Right lobe of liver (tissue), 6 donors: Measurements from ENCODE around the gene FSD2. TPM values are rescaled to one million over a fixed set of nuclear protein-coding genes. Genes with fewer than 3 reads are reported as not detected.

Experiments used
- ATAC-seq, 4 donors: fragments of 200-7000 bp; cut with Tn5 transposase; one replicate each; pipeline ENCODE4 v1.9.1; 2020; ENCODE audit warnings: mild to moderate bottlenecking in 4 of 4, moderate library complexity in 4 of 4
- DNase-seq, 3 donors: peaks; one replicate each; pipeline ENCODE4 v3.0.0-alpha.2; 2020
- H3K27ac ChIP-seq, 3 donors: fragments of 200-600 bp; one replicate each; pipeline ENCODE4 v1.8.0; 2022
- H3K27me3 ChIP-seq, 2 donors: fragments of 200-600 bp; one replicate each; pipeline ENCODE4 v1.8.0; 2022
- H3K36me3 ChIP-seq, 4 donors: fragments of 200-600 bp; sonication (generic) in 1 of 4; one replicate each; pipeline versions ENCODE4 v1.5.1 to v1.8.0; 2017 to 2022; ENCODE audit warnings: control low read depth in 1 of 4
- H3K4me1 ChIP-seq, 4 donors: fragments of 200-600 bp; sonication (generic) in 1 of 4; one replicate each; pipeline versions ENCODE4 v1.5.1 to v1.8.0; 2017 to 2022; ENCODE audit warnings: control low read depth in 1 of 4
- H3K4me3 ChIP-seq, 3 donors: fragments of 200-600 bp; one replicate each; pipeline ENCODE4 v1.8.0; 2022
- H3K9me3 ChIP-seq, 4 donors: fragments of 200-600 bp; sonication (generic) in 1 of 4; one replicate each; pipeline versions ENCODE4 v1.5.1 to v1.8.0; 2017 to 2022; ENCODE audit warnings: control low read depth in 1 of 4
- POLR2A ChIP-seq: fragments of 450-650 bp; IDR thresholded peaks from one replicate; pipeline ENCODE4 v1.6.1; 2017; ENCODE audit warnings: antibody characterized with exemption, mild to moderate bottlenecking
- WGBS: methylation state at CpG from one replicate; pipeline ENCODE4 v1.1.6; 2018; ENCODE audit warnings: low coverage, low lambda C conversion rate; ENCODE audit not compliant: insufficient coverage; ENCODE audit errors: missing lambda C conversion rate; 5-methylcytosine and 5-hydroxymethylcytosine counted together
- intact Hi-C, 2 donors: fragments of 100-400 bp; cut with DNase I; formaldehyde crosslinking; loops; one replicate each; pipeline versions ENCODE4 v1.11.2 to v1.14.1; 2022
- total RNA-seq, 6 experiments: library from RNA; depleted of rRNA in 2 of 6; stranded (reverse); fragments of >200 nt in 2 of 6; fragmentation: NEBNext Ultra II Directional in 3 of 6; extraction: Animal tissue kit (Norgen Biotek cat#: 25700) in 3 of 6; gene quantifications; one replicate each; pipeline versions ENCODE4 v1.1.0 to v1.2.4, GENCODE V29; 2016 to 2023
- TF ChIP-seq, protein P1 (sequence below), 4 donors: fragments of 200-600 bp in 3 of 4; fragments of 450-650 bp in 1 of 4; IDR thresholded peaks; one replicate each; pipeline versions ENCODE4 v1.5.1 to v1.8.0; 2016 to 2022; ENCODE audit warnings: antibody characterized with exemption in 4 of 4, mild to moderate bottlenecking in 2 of 4
- donor health status: DM: no; HTN: yes; CAD: no.
- donor health status: DM: no; HTN: no; CAD: no.
- donor health status: DM: no; HTN: no; CAD: no.
- donor health status: DM: no; HTN: yes; CAD: no.
- donor health status: DM: no; HTN: yes; CAD: no.

Gene FSD2
- total RNA-seq, 6 experiments from 2014 or later: not detected

DNA sequence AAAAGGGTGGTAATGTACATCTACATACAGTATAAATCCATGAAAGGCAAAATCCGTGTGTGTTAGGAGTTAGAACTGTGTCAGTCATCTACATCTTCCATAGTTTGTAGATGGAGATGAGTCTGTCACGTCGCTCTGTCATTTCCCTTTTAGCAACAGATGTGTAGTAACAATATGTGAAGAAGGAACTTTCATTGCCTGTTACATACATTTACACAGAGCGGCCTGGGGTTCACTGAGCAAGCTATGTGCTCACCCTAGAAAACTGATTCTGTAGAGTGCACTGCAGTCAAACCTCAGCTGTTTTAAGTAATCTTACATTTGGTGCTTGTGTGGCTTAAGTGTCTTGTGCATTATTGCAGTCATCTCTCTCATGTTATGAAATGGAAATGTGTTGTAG, 54.6 kb downstream of the FSD2 start:
- intact Hi-C loops: loop anchor here in 1 of 2 donors (10.0 kb wide), 1 partner anchor 253 kb away; no protein-coding TSS in a partner anchor
- H3K9me3 ChIP-seq: no peaks in the 10 kb centered on the region
- no peaks in the 10 kb centered on the region for H3K27me3 ChIP-seq
- peak overlapping the region; percentile 79 to 96 (median 87) for H3K4me3 ChIP-seq
- DNase-seq: no peak
- ATAC-seq: no peak
- H3K4me1 ChIP-seq: peaks cover 0 to 15% (median 3%) of the 10 kb centered on the region in 4 donors
- H3K27ac ChIP-seq: no peak overlapping the region
- TF ChIP-seq, protein P1, sequence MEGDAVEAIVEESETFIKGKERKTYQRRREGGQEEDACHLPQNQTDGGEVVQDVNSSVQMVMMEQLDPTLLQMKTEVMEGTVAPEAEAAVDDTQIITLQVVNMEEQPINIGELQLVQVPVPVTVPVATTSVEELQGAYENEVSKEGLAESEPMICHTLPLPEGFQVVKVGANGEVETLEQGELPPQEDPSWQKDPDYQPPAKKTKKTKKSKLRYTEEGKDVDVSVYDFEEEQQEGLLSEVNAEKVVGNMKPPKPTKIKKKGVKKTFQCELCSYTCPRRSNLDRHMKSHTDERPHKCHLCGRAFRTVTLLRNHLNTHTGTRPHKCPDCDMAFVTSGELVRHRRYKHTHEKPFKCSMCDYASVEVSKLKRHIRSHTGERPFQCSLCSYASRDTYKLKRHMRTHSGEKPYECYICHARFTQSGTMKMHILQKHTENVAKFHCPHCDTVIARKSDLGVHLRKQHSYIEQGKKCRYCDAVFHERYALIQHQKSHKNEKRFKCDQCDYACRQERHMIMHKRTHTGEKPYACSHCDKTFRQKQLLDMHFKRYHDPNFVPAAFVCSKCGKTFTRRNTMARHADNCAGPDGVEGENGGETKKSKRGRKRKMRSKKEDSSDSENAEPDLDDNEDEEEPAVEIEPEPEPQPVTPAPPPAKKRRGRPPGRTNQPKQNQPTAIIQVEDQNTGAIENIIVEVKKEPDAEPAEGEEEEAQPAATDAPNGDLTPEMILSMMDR (IDR thresholded peaks at IDR 0.05): no peak
- no peak for TF ChIP-seq POLR2A
- WGBS: 37% methylated on average over 3 of the region's 4 CpGs
- H3K36me3 ChIP-seq: peaks cover 0 to 21% (median 5%) of the 10 kb centered on the region in 4 donors

DNA sequence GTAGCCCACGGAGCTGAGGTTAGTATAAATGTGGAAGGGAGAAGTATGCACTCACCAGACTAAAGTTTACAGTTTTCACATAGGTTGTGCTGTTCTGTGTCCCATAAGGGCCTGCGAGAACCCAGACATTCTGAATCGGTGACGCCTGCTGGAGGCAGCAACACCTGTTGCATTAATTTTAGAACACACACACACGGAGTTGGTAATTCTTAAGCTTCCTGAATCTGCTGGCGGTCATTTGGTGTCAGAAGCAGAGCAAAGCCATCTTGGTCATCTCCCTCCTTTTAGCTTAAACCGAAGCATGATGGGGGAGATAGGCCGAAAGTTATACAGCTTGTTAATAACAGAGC, 55.1 kb downstream of the FSD2 start:
- peak overlapping the region; percentile 76 to 82 (median 81) for H3K27ac ChIP-seq
- H3K27me3 ChIP-seq: no peaks in the 10 kb centered on the region
- H3K9me3 ChIP-seq: no peaks in the 10 kb centered on the region
- peak overlapping the region; percentile 79 to 96 (median 87) for H3K4me3 ChIP-seq
- intact Hi-C loops: loop anchor here in 1 of 2 donors (10.0 kb wide), 1 partner anchor 254 kb away; no protein-coding TSS in a partner anchor
- DNase-seq (no peak), ATAC-seq (peak; percentile 4 to 28 (median 18))
- H3K4me1 ChIP-seq: peaks cover 0 to 15% (median 3%) of the 10 kb centered on the region in 4 donors
- TF ChIP-seq, protein P1 (IDR thresholded peaks at IDR 0.05): no peak
- TF ChIP-seq POLR2A: no peak
- H3K36me3 ChIP-seq: peaks cover 0 to 16% (median 2%) of the 10 kb centered on the region in 4 donors
- WGBS: 3% methylated on average over 6 of the region's 8 CpGs

DNA sequence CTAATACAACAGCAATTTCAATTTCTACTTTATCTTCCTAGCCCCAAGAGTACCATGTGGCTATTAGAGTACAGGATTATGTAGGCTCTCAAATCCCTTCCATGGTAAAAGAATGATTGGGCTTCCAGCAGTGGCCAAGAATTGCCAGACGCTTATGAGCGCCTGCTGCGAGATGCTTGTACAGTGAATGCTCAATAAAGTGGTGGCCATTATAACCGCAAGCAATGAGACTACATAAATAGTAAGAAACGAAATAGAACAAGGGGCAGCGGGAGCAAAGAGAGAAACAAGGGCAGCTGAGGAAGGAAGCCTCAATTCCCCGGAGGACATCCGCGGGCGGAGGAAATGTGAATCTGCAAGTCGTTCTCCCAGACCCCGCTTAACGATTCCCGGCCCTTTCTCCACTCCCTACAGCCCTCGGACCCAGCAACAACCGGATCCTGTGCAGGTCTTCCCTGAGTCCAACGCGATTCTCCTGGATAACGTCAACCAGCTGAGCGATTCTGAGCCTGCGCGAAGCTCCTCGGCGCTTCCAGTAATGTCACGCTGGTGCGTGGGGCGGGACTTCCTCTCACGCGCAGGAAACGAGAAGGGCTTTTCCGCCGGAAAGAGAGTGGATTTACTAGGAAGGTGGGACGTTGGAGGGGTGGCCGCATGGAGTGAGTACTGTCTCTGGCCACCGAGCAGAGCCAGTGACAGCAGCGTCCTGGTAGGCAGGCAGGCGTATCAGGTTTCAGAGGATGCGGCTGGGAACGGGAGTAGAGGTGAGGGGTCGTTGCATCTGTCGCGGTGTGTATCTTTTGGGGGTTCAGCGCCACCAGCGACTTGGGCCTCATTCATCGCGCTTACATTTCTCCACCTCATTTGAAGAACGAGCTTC, 55.7 kb downstream of the FSD2 start:
- Histone ChIP-seq H3K4me3 (peak overlapping the region; percentile 79 to 96 (median 87)), H3K4me1 (peaks cover 0 to 15% (median 3%) of the 10 kb centered on the region in 4 donors), H3K27ac (peak overlapping the region; percentile 76 to 82 (median 81)), H3K9me3 (no peaks in the 10 kb centered on the region), H3K27me3 (no peaks in the 10 kb centered on the region), H3K36me3 (peaks cover 0 to 10% (median under 1%) of the 10 kb centered on the region in 4 donors)
- intact Hi-C loops: loop anchor here in 1 of 2 donors (10.0 kb wide), 1 partner anchor 255 kb away; no protein-coding TSS in a partner anchor
- whole genome bisulfite sequencing: 2% methylated on average over 40 of the region's 47 CpGs
- peak; percentile 91 to 94 (median 94) for DNase-seq
- ATAC-seq: peak; percentile 99 to 100 (median 99)
- TF ChIP-seq, protein P1 (IDR thresholded peaks at IDR 0.05): no peak
- peak; percentile 85 for TF ChIP-seq POLR2A

DNA sequence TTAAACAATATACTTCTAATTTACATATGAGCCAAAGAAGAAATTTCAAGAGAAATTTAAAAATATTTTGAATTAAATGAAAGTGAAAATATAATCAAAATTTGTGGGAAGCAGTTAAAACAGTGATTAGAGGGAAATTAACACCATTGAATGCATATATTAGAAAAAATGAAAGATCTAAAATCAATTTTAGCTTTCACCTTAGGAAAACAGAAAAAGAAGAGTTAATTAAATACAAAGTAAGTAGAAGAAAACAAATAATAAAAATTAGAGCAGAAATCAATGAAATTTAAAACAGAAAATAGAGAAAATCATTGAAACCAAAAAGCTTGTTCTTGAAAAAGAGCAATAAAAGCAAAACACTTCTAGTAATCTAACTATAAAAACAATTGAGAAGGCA, 57.6 kb downstream of the FSD2 start:
- DNase-seq (no peak), ATAC-seq (no peak)
- H3K27me3 ChIP-seq: no peaks in the 10 kb centered on the region
- H3K4me1 ChIP-seq: peaks cover 0 to 15% (median 3%) of the 10 kb centered on the region in 4 donors
- no peak for TF ChIP-seq POLR2A
- TF ChIP-seq, protein P1 (IDR thresholded peaks at IDR 0.05): no peak
- no peaks in the 10 kb centered on the region for H3K36me3 ChIP-seq
- H3K4me3 ChIP-seq: no peak overlapping the region
- no peaks in the 10 kb centered on the region for H3K9me3 ChIP-seq
- H3K27ac ChIP-seq: no peak overlapping the region
- intact Hi-C loops: no loop called here
